Caco-2 (cell line): ENCODE data around the gene PID1. TPM values are rescaled to one million over a fixed set of nuclear protein-coding genes. Genes with fewer than 3 reads are reported as not detected.

ENCODE experiments used
- BruUV-seq: library from RNA; stranded (reverse); fragments of 400-500 nt; replicated peaks from 2 replicates; lab custom pipeline; 2021; lab: Mats Ljungman, UMichigan
- CTCF ChIA-PET: fragments of 300-600 bp; sonication (Branson Sonifier 250); formaldehyde crosslinking; loops from one replicate; lab custom pipeline; 2022; ENCODE audit warnings: antibody characterized with exemption; lab: Charles Lee
- POLR2A ChIA-PET: fragments of 300-600 bp; sonication (Branson Sonifier 250); formaldehyde crosslinking; loops from one replicate; lab custom pipeline; 2022; ENCODE audit warnings: antibody characterized with exemption; lab: Charles Lee
- DNase-seq, 2 experiments: peaks; one replicate each; pipeline versions ENCODE4 v3.0.0 to v3.0.0-alpha.2; 2020 to 2022
- H3K27me3 ChIP-seq: replicated peaks from 2 replicates; pipeline ENCODE4 v1.6.0; 2011; ENCODE audit warnings: low read length; ENCODE audit not compliant: control insufficient read depth, insufficient read depth
- H3K36me3 ChIP-seq: 2 replicates; pipeline ENCODE4 v1.5.1; 2011; ENCODE audit warnings: low read length; ENCODE audit not compliant: control insufficient read depth, insufficient read depth
- H3K4me1 ChIP-seq: fragments of 250-450 bp; sonication (Bioruptor Pico); 2 replicates; pipeline ENCODE4 v1.5.1; 2020; ENCODE audit warnings: mild to moderate bottlenecking
- H3K4me3 ChIP-seq: 2 replicates; pipeline ENCODE4 v1.5.1; 2011; ENCODE audit warnings: low read depth, mild to moderate bottlenecking, control low read depth, low read length
- H3K9me3 ChIP-seq: fragments of 250-450 bp; sonication (Bioruptor Pico); 2 replicates; pipeline ENCODE4 v1.5.1; 2020; ENCODE audit warnings: mild to moderate bottlenecking, moderate library complexity
- H3K27ac Mint-ChIP-seq: one replicate; pipeline ENCODE4 v1.8.0; 2022; ENCODE audit warnings: mixed read lengths; ENCODE audit not compliant: unreplicated experiment
- H3K27me3 Mint-ChIP-seq: one replicate; pipeline ENCODE4 v1.8.0; 2022; ENCODE audit warnings: mixed read lengths; ENCODE audit not compliant: insufficient read depth, unreplicated experiment
- H3K36me3 Mint-ChIP-seq: one replicate; pipeline ENCODE4 v1.8.0; 2022; ENCODE audit warnings: mild to moderate bottlenecking, mixed read lengths; ENCODE audit not compliant: insufficient read depth, unreplicated experiment
- H3K4me1 Mint-ChIP-seq: one replicate; pipeline ENCODE4 v1.8.0; 2022; ENCODE audit warnings: low read depth, mixed read lengths; ENCODE audit not compliant: unreplicated experiment
- H3K4me3 Mint-ChIP-seq: one replicate; pipeline ENCODE4 v1.8.0; 2022; ENCODE audit warnings: mild to moderate bottlenecking, moderate library complexity, mixed read lengths; ENCODE audit not compliant: unreplicated experiment
- H3K9me3 Mint-ChIP-seq: one replicate; pipeline ENCODE4 v1.8.0; 2022; ENCODE audit warnings: mixed read lengths; ENCODE audit not compliant: unreplicated experiment
- intact Hi-C: fragments of 100-400 bp; cut with micrococcal nuclease; formaldehyde crosslinking; loops from one replicate; pipeline ENCODE4 v1.10.0; 2022; ENCODE audit not compliant: unreplicated experiment
- total RNA-seq: library from RNA; stranded (reverse); gene quantifications from 2 replicates; pipeline ENCODE4 v1.2.3, GENCODE V29; 2022
- TF ChIP-seq, protein P1 (sequence below), 2 experiments: fragments of 200-600 bp in 1 of 2; IDR thresholded peaks; 1 replicate in 1 of 2; 2 replicates in 1 of 2; pipeline versions ENCODE4 v1.5.1 to v1.8.0; 2011 to 2022; ENCODE audit warnings: antibody characterized with exemption in 1 of 2, control low read depth in 1 of 2, inconsistent platforms in 1 of 2, low read depth in 1 of 2, low read length in 1 of 2, mild to moderate bottlenecking in 1 of 2, moderate library complexity in 1 of 2; ENCODE audit not compliant: insufficient read depth in 1 of 2, severe bottlenecking in 1 of 2, unreplicated experiment in 1 of 2

PID1 gene
- total RNA-seq, 1 experiment from 2014 or later: 9.8 TPM

GRCh38 chr2:229218329-229218921 lies 52.7 kb downstream of the PID1 start:
- DNase-seq: no peak
- no peaks in the 10 kb centered on the region for H3K36me3 ChIP-seq
- H3K27me3 ChIP-seq: no peaks in the 10 kb centered on the region
- no peak overlapping the region for H3K4me3 Mint-ChIP-seq
- TF ChIP-seq, protein P1, sequence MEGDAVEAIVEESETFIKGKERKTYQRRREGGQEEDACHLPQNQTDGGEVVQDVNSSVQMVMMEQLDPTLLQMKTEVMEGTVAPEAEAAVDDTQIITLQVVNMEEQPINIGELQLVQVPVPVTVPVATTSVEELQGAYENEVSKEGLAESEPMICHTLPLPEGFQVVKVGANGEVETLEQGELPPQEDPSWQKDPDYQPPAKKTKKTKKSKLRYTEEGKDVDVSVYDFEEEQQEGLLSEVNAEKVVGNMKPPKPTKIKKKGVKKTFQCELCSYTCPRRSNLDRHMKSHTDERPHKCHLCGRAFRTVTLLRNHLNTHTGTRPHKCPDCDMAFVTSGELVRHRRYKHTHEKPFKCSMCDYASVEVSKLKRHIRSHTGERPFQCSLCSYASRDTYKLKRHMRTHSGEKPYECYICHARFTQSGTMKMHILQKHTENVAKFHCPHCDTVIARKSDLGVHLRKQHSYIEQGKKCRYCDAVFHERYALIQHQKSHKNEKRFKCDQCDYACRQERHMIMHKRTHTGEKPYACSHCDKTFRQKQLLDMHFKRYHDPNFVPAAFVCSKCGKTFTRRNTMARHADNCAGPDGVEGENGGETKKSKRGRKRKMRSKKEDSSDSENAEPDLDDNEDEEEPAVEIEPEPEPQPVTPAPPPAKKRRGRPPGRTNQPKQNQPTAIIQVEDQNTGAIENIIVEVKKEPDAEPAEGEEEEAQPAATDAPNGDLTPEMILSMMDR (IDR thresholded peaks at IDR 0.05; ENCODE audit: insufficient read depth in 1 of 2, low read depth in 1 of 2, low read length in 1 of 2, severe bottlenecking in 1 of 2, unreplicated experiment in 1 of 2): no peak
- intact Hi-C loops: no loop called here
- no peaks in the 10 kb centered on the region for H3K36me3 Mint-ChIP-seq
- ChIA-PET POLR2A (interaction anchor here (0.7 kb wide), 1 partner anchor 259 kb away, joined by 12 read pairs; no protein-coding TSS in a partner anchor), CTCF (no interaction called here)
- H3K4me1 Mint-ChIP-seq: no peaks in the 10 kb centered on the region
- H3K4me3 ChIP-seq: no peak overlapping the region
- no TSS peak for BruUV-seq
- peaks cover 19% of the 10 kb centered on the region for H3K9me3 Mint-ChIP-seq
- H3K9me3 ChIP-seq: no peaks in the 10 kb centered on the region
- no peaks in the 10 kb centered on the region for H3K27me3 Mint-ChIP-seq
- H3K27ac Mint-ChIP-seq: no peak overlapping the region
- no peaks in the 10 kb centered on the region for H3K4me1 ChIP-seq

- Mint-ChIP-seq H3K27me3 (no peaks in the 10 kb centered on the region), H3K36me3 (no peaks in the 10 kb centered on the region), H3K9me3 (no peaks in the 10 kb centered on the region), H3K27ac (no peak overlapping the region), H3K4me3 (no peak overlapping the region), H3K4me1 (no peaks in the 10 kb centered on the region)
- no peaks in the 10 kb centered on the region for H3K27me3 ChIP-seq
- H3K4me1 ChIP-seq: no peaks in the 10 kb centered on the region
- no peaks in the 10 kb centered on the region for H3K9me3 ChIP-seq
- BruUV-seq: no TSS peak
- POLR2A ChIA-PET: no interaction called here
- intact Hi-C loops: no loop called here
- TF ChIP-seq, protein P1 (IDR thresholded peaks at IDR 0.05; ENCODE audit: insufficient read depth in 1 of 2, low read depth in 1 of 2, low read length in 1 of 2, severe bottlenecking in 1 of 2, unreplicated experiment in 1 of 2): no peak
- DNase-seq: no peak
- no peak overlapping the region for H3K4me3 ChIP-seq
- CTCF ChIA-PET: no interaction called here
- H3K36me3 ChIP-seq: no peaks in the 10 kb centered on the region
Observed at GRCh38 chr2:229212241-229212640, 58.8 kb downstream of the PID1 start.

GRCh38 chr2:229210641-229211040 lies 60.4 kb downstream of the PID1 start:
- ChIA-PET CTCF (no interaction called here), POLR2A (no interaction called here)
- Histone ChIP-seq H3K9me3 (no peaks in the 10 kb centered on the region), H3K27me3 (no peaks in the 10 kb centered on the region), H3K4me3 (no peak overlapping the region), H3K4me1 (no peaks in the 10 kb centered on the region), H3K36me3 (no peaks in the 10 kb centered on the region)
- no peaks in the 10 kb centered on the region for H3K9me3 Mint-ChIP-seq
- no peak overlapping the region for H3K4me3 Mint-ChIP-seq
- H3K4me1 Mint-ChIP-seq: no peaks in the 10 kb centered on the region
- no TSS peak for BruUV-seq
- H3K27ac Mint-ChIP-seq: no peak overlapping the region
- no peaks in the 10 kb centered on the region for H3K36me3 Mint-ChIP-seq
- H3K27me3 Mint-ChIP-seq: no peaks in the 10 kb centered on the region
- TF ChIP-seq, protein P1 (IDR thresholded peaks at IDR 0.05; ENCODE audit: insufficient read depth in 1 of 2, low read depth in 1 of 2, low read length in 1 of 2, severe bottlenecking in 1 of 2, unreplicated experiment in 1 of 2): no peak
- no peak for DNase-seq
- intact Hi-C loops: no loop called here
